Activated naive CD4-positive, alpha-beta T cell treated with anti-CD3 and anti-CD28 coated beads for 36 hours (primary cell): ENCODE measurements around the gene HS2ST1. TPM values are rescaled to one million over a fixed set of nuclear protein-coding genes. Genes with fewer than 3 reads are reported as not detected.

Source experiments
- CTCF ChIA-PET: fragments of 350-600 bp; sonication (Branson Sonifier 250); formaldehyde crosslinking; loops from one replicate; lab custom pipeline; 2021; ENCODE audit warnings: antibody characterized with exemption; lab: Charles Lee
- DNase-seq: peaks from one replicate; pipeline ENCODE4 v3.0.0-alpha.2; 2020
- H3K27ac Mint-ChIP-seq: one replicate; pipeline ENCODE4 v1.8.0; 2021; ENCODE audit warnings: mild to moderate bottlenecking, mixed read lengths
- H3K27me3 Mint-ChIP-seq: one replicate; pipeline ENCODE4 v1.8.0; 2021; ENCODE audit warnings: low read depth, mixed read lengths
- H3K36me3 Mint-ChIP-seq: one replicate; pipeline ENCODE4 v1.8.0; 2021; ENCODE audit warnings: low read depth, mixed read lengths
- H3K4me1 Mint-ChIP-seq: one replicate; pipeline ENCODE4 v1.8.0; 2021; ENCODE audit warnings: low read depth, mixed read lengths
- H3K4me3 Mint-ChIP-seq: one replicate; pipeline ENCODE4 v1.8.0; 2021; ENCODE audit warnings: mild to moderate bottlenecking, moderate library complexity, mixed read lengths
- H3K9me3 Mint-ChIP-seq: one replicate; pipeline ENCODE4 v1.8.0; 2021; ENCODE audit warnings: mixed read lengths
- intact Hi-C: fragments of 100-400 bp; cut with micrococcal nuclease; formaldehyde crosslinking; loops from one replicate; pipeline ENCODE4 v1.15.1; 2023
- total RNA-seq, 2 experiments: library from RNA; stranded (reverse); gene quantifications; one replicate each; pipeline ENCODE4 v1.2.3, GENCODE V29; 2021

Gene HS2ST1
- total RNA-seq, 2 experiments from 2014 or later = 11.3 to 15.5 TPM

- CTCF ChIA-PET = no interaction called here
- no peaks in the 10 kb centered on the region for H3K9me3 Mint-ChIP-seq
- H3K4me1 Mint-ChIP-seq = peaks cover 4% of the 10 kb centered on the region
- H3K36me3 Mint-ChIP-seq = no peaks in the 10 kb centered on the region
- intact Hi-C loops = no loop called here
- peaks cover 19% of the 10 kb centered on the region for H3K27me3 Mint-ChIP-seq
- H3K4me3 Mint-ChIP-seq = no peak overlapping the region
- no peak for DNase-seq
- no peak overlapping the region for H3K27ac Mint-ChIP-seq
Observed at GRCh38 chr1:87137342-87137739, 222.9 kb downstream of the HS2ST1 start.

DNA sequence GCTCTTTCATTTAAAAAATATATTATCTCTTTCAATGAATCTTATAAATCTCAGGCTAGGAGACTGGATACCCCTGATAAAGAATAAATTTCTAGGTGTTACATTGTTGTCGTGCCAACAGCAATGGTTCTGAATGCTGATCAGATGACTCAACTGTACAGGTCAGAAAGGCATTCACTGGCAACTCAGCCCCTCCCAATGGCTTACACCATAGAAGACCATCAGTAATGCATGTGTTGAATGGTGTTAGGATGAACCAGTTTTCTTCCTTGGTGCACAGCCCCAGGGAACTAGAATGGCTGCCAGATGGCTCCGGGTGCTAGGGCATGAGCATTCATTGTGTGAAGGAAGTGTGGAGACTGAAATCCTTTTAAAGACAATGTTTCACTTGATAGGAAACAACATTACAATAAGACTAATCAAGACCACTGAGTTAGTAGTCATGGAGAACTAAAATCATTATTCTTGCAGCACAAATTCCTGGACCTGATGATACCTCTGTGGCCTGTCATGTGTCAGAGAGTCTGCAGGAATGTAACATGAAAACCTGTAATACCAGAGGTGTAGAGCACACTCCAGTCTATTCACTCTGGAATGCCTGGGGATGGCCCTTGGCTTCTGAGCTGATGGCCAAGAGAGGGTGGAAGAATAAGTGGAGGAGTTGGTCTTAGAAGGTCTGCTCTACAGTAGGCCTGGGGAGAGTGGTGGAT, 226.6 kb downstream of the HS2ST1 start:
- Mint-ChIP-seq H3K4me1 (no peaks in the 10 kb centered on the region), H3K27me3 (peaks cover 8% of the 10 kb centered on the region), H3K27ac (no peak overlapping the region), H3K4me3 (no peak overlapping the region), H3K9me3 (no peaks in the 10 kb centered on the region), H3K36me3 (no peaks in the 10 kb centered on the region)
- CTCF ChIA-PET = no interaction called here
- intact Hi-C loops = no loop called here
- DNase-seq = no peak

DNA sequence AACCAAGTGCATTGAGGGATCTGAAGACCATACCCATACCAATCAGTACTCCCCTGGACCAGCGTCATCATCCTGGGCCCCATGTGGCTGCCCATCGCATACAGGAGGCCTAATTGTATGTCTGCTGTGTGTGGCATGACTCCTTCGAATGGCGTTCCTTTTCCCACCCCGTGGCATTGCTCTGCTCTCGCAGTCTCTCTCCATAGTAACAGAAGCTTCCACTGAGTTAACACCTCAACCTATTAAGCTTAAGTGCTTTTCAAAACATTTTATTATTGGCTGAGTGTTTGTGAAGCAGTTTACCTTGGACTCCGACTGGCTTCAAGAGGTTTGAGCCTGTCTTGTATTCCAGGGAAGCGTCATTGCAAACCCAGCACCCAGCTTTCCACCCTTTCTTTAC, 227.1 kb downstream of the HS2ST1 start:
- Mint-ChIP-seq H3K4me1 (no peaks in the 10 kb centered on the region), H3K9me3 (no peaks in the 10 kb centered on the region), H3K27me3 (peaks cover 12% of the 10 kb centered on the region), H3K4me3 (no peak overlapping the region), H3K36me3 (no peaks in the 10 kb centered on the region), H3K27ac (no peak overlapping the region)
- CTCF ChIA-PET = no interaction called here
- no peak for DNase-seq
- intact Hi-C loops = no loop called here

DNA sequence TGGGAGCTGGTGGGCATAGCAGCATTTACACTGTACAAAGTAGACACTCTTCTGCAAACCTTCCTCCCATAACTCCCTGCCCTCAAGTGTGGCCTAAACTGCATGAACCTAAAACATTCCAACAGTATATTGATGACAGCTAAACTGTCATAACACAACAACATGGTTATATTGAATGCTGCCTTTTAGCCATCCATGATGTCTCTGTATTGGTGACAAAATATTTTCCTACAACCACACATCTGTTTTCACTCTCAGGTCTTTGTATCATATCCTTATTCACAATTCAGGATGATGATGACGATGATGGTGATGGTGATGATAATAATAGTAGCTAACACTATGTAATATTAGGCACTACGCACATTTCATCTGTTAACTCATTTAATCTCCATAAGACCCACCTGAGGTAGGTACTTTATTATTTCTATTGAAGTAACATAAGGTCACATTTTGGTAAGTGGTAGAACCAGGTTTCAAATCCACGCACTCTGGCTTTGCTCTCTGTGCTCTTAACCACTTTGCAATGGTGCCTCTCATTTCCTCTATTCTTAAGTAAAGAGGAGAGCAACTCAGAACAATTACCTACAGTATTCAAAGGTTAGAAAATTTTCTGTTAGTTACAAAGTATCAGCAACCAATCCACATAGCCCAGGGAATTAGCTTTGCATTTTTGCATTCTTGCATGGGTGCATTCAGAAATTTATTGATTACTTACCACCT, 229.1 kb downstream of the HS2ST1 start:
- no peak overlapping the region for H3K4me3 Mint-ChIP-seq
- H3K27ac Mint-ChIP-seq = no peak overlapping the region
- peaks cover 10% of the 10 kb centered on the region for H3K27me3 Mint-ChIP-seq
- CTCF ChIA-PET = interaction anchor here (0.6 to 1.1 kb wide), 2 partner anchors 13 to 1737 kb away, joined by 3 read pairs; no protein-coding TSS in a partner anchor
- no peaks in the 10 kb centered on the region for H3K9me3 Mint-ChIP-seq
- intact Hi-C loops = no loop called here
- H3K36me3 Mint-ChIP-seq = no peaks in the 10 kb centered on the region
- no peak for DNase-seq
- no peaks in the 10 kb centered on the region for H3K4me1 Mint-ChIP-seq

DNA sequence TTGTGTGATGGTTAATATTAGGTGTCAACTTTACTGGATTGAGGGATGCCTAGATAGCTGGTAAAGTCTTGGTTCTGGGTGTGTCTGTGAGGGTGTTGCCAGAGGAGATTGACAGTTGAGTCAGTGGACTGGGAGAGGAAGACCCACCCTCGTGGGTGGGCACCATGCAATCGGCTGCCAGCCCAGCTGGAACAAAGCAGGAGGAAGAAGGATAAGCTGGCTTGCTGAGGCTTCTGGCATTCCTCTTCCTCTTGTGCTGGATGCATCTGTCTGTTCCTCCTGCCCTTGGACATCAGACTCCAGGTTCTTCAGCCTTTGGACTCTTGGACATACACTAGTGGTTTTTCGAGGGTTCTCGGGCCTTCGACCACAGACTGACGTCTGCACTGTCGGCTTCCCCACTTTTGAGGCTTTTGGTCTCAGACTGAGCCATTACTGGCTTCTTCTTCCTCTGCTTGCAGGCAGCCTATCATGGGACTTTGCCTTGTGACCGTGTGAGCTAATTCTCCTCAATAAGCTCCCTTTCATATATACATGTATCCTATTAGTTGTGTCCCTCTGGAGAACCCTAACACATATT, 230.0 kb downstream of the HS2ST1 start:
- peaks cover 18% of the 10 kb centered on the region for H3K27me3 Mint-ChIP-seq
- DNase-seq = no peak
- H3K4me3 Mint-ChIP-seq = no peak overlapping the region
- no peaks in the 10 kb centered on the region for H3K9me3 Mint-ChIP-seq
- no peaks in the 10 kb centered on the region for H3K4me1 Mint-ChIP-seq
- H3K27ac Mint-ChIP-seq = no peak overlapping the region
- CTCF ChIA-PET = interaction anchor here (0.6 to 1.1 kb wide), 2 partner anchors 12 to 14 kb away, joined by 3 read pairs; no protein-coding TSS in a partner anchor
- intact Hi-C loops = no loop called here
- no peaks in the 10 kb centered on the region for H3K36me3 Mint-ChIP-seq

GRCh38 chr1:87144981-87145380, 230.5 kb downstream of the HS2ST1 start:
- Mint-ChIP-seq H3K27ac (no peak overlapping the region), H3K4me3 (no peak overlapping the region), H3K4me1 (no peaks in the 10 kb centered on the region), H3K9me3 (no peaks in the 10 kb centered on the region), H3K27me3 (peaks cover 22% of the 10 kb centered on the region), H3K36me3 (no peaks in the 10 kb centered on the region)
- intact Hi-C loops = no loop called here
- CTCF ChIA-PET = no interaction called here
- DNase-seq = no peak

GRCh38 chr1:87146538-87146937, 232.1 kb downstream of the HS2ST1 start:
- intact Hi-C loops = no loop called here
- CTCF ChIA-PET = no interaction called here
- no peak for DNase-seq
- H3K27me3 Mint-ChIP-seq = peaks cover 27% of the 10 kb centered on the region
- peaks cover 3% of the 10 kb centered on the region for H3K4me1 Mint-ChIP-seq
- no peak overlapping the region for H3K4me3 Mint-ChIP-seq
- no peaks in the 10 kb centered on the region for H3K36me3 Mint-ChIP-seq
- H3K27ac Mint-ChIP-seq = no peak overlapping the region
- H3K9me3 Mint-ChIP-seq = no peaks in the 10 kb centered on the region

- Mint-ChIP-seq H3K4me1 (peaks cover 8% of the 10 kb centered on the region), H3K4me3 (no peak overlapping the region), H3K36me3 (no peaks in the 10 kb centered on the region), H3K27me3 (peaks cover 28% of the 10 kb centered on the region), H3K27ac (no peak overlapping the region), H3K9me3 (no peaks in the 10 kb centered on the region)
- CTCF ChIA-PET = no interaction called here
- intact Hi-C loops = no loop called here
- no peak for DNase-seq
Observed at GRCh38 chr1:87146986-87147385, 232.6 kb downstream of the HS2ST1 start.

DNA sequence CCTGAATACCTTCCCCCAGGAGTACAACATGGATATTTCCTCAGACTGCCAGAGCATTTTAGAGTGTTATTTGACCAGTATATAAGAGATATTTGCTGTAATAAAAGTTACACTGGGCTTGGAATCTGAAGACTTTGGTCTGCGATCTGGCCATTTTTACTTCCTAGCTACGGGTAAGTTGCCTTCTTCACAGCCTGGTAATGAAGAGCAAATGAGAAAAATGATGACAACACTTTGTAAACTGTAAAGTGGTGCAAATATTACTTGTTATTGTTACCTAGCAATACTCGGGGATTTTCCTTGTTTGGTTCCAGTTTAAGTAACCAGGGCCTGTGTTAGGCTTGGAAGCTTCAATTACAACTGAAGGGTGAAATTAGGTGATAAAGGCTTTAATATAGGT, 233.4 kb downstream of the HS2ST1 start:
- Mint-ChIP-seq H3K9me3 (no peaks in the 10 kb centered on the region), H3K36me3 (no peaks in the 10 kb centered on the region), H3K4me3 (no peak overlapping the region), H3K27ac (no peak overlapping the region), H3K27me3 (peaks cover 31% of the 10 kb centered on the region), H3K4me1 (peaks cover 12% of the 10 kb centered on the region)
- DNase-seq = no peak
- CTCF ChIA-PET = no interaction called here
- intact Hi-C loops = no loop called here

GRCh38 chr1:87148661-87149060, 234.2 kb downstream of the HS2ST1 start:
- H3K27ac Mint-ChIP-seq = no peak overlapping the region
- H3K36me3 Mint-ChIP-seq = no peaks in the 10 kb centered on the region
- H3K27me3 Mint-ChIP-seq = peaks cover 34% of the 10 kb centered on the region
- CTCF ChIA-PET = no interaction called here
- DNase-seq = no peak
- H3K9me3 Mint-ChIP-seq = no peaks in the 10 kb centered on the region
- H3K4me1 Mint-ChIP-seq = peaks cover 12% of the 10 kb centered on the region
- intact Hi-C loops = no loop called here
- H3K4me3 Mint-ChIP-seq = no peak overlapping the region

DNA sequence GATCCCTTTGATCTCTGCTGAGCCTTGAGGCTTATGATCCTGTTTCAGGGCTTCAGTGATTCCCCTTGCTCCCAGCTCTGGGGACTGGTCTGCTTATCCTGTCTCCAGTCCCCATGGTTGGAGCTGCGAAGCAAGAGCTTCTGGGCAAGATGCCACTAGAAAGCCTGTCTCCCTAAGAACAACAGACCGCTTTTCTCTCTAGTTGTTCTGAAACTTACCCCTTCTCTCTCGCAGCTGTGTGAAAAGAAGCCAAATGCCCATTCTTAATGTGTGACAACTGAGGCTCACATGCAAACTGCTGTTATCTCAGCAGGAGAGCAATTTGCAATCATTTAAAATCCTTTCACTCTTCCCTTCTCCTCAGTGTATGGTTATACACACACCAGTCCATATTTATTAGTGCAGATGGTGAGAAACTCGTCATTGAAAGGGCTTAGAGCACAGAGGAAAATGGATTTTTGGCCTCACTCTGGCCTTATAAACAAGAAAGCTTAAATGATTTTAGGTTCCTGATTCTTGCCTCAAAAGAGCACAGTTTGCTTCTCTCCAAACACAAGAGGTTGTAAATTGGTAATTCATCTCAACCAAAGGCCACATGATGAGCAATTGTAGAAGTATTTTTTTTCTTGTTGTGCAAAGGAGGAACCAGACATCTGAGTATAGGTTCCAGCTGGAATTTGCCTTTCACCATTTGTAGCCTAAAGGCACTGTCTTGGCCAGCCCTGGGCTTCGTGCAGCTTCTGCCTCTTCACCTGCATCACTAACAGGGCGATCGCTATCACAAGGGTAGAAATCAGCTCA, 235.0 kb downstream of the HS2ST1 start:
- intact Hi-C loops = loop anchor here (5.0 kb wide), 1 partner anchor 803 kb away; no protein-coding TSS in a partner anchor

DNA sequence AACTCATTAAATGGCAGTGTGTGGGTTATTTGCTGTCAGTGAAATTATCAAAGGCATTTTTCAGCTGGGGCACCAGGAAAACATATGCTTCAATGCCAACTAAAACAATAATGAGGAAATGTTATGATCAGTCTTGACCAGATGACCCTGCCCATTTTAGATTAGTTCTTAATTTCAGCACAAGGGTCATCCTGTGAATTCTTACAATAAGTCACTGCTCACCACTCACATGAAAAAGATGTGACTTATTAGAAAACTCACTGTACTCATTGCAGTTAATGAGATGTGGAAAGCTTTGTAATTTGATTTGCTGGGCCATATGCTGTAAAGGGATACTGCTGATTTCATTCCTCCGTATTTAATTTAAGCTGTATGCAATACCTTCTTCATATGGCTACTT, 235.7 kb downstream of the HS2ST1 start:
- CTCF ChIA-PET = interaction anchor here (0.7 to 1.0 kb wide), 2 partner anchors 176 to 659 kb away, joined by 3 read pairs; no protein-coding TSS in a partner anchor
- Mint-ChIP-seq H3K9me3 (no peaks in the 10 kb centered on the region), H3K36me3 (no peaks in the 10 kb centered on the region), H3K4me3 (no peak overlapping the region), H3K27me3 (peaks cover 39% of the 10 kb centered on the region), H3K4me1 (peaks cover 12% of the 10 kb centered on the region), H3K27ac (no peak overlapping the region)
- intact Hi-C loops = loop anchor here (5.0 kb wide), 1 partner anchor 802 kb away; no protein-coding TSS in a partner anchor
- no peak for DNase-seq

More for the DNA sequence above, 235.0 kb downstream of the HS2ST1 start:
- Mint-ChIP-seq H3K36me3 (no peaks in the 10 kb centered on the region), H3K27me3 (peaks cover 40% of the 10 kb centered on the region), H3K4me3 (no peak overlapping the region), H3K27ac (no peak overlapping the region), H3K4me1 (peaks cover 12% of the 10 kb centered on the region), H3K9me3 (no peaks in the 10 kb centered on the region)
- DNase-seq = no peak
- CTCF ChIA-PET = interaction anchor here (1.0 kb wide), 1 partner anchor 177 kb away, joined by 3 read pairs; no protein-coding TSS in a partner anchor
